SJCRH30 (cell line): ENCODE results near the gene CYB5R4. TPM values are rescaled to one million over a fixed set of nuclear protein-coding genes. Genes with fewer than 3 reads are reported as not detected.

Experiments used
- DNase-seq, 2 experiments: peaks; one replicate each; pipeline ENCODE4 v3.0.0-alpha.2; 2015 to 2020
- H3K27ac ChIP-seq: fragments of 250-450 bp; sonication (Bioruptor Pico); 2 replicates; pipeline ENCODE4 v1.5.1; 2020; ENCODE audit warnings: mild to moderate bottlenecking, moderate library complexity
- H3K27me3 ChIP-seq: fragments of 250-450 bp; sonication (Bioruptor Pico); 2 replicates; pipeline ENCODE4 v1.5.1; 2020; ENCODE audit warnings: mild to moderate bottlenecking, moderate library complexity
- H3K36me3 ChIP-seq: fragments of 250-450 bp; sonication (Bioruptor Pico); 2 replicates; pipeline ENCODE4 v1.5.1; 2020; ENCODE audit warnings: mild to moderate bottlenecking, moderate library complexity
- H3K4me1 ChIP-seq: fragments of 250-450 bp; sonication (Bioruptor Pico); 2 replicates; pipeline ENCODE4 v1.5.1; 2020; ENCODE audit warnings: mild to moderate bottlenecking, moderate library complexity
- H3K4me3 ChIP-seq: fragments of 250-450 bp; sonication (Bioruptor Pico); 2 replicates; pipeline ENCODE4 v1.5.1; 2020; ENCODE audit warnings: mild to moderate bottlenecking, moderate library complexity
- H3K9me3 ChIP-seq: fragments of 250-450 bp; sonication (Bioruptor Pico); replicated peaks from 2 replicates; pipeline ENCODE4 v1.5.1; 2020; ENCODE audit warnings: mild to moderate bottlenecking, moderate library complexity
- total RNA-seq: library from RNA; depleted of rRNA; stranded (reverse); fragments of >200 nt; shearing (Covaris generic); gene quantifications from 2 replicates; pipeline ENCODE4 v1.2.3, GENCODE V29; 2014; rRNA removed

The CYB5R4 gene
- total RNA-seq, 1 experiment from 2014 or later, result 18.9 TPM

GRCh38 chr6:84013354-84013753 lies 153.9 kb downstream of the CYB5R4 start:
- no peaks in the 10 kb centered on the region for H3K36me3 ChIP-seq
- H3K27ac ChIP-seq, result no peak overlapping the region
- H3K4me3 ChIP-seq, result no peak overlapping the region
- DNase-seq, result no peak
- no peaks in the 10 kb centered on the region for H3K27me3 ChIP-seq
- no peaks in the 10 kb centered on the region for H3K9me3 ChIP-seq
- no peaks in the 10 kb centered on the region for H3K4me1 ChIP-seq

- H3K27ac ChIP-seq, result no peak overlapping the region
- no peaks in the 10 kb centered on the region for H3K36me3 ChIP-seq
- no peak for DNase-seq
- H3K9me3 ChIP-seq, result no peaks in the 10 kb centered on the region
- H3K4me3 ChIP-seq, result no peak overlapping the region
- no peaks in the 10 kb centered on the region for H3K27me3 ChIP-seq
- no peaks in the 10 kb centered on the region for H3K4me1 ChIP-seq
Observed at GRCh38 chr6:84013931-84014330, 154.4 kb downstream of the CYB5R4 start.

- Histone ChIP-seq H3K27me3 (no peaks in the 10 kb centered on the region), H3K9me3 (no peaks in the 10 kb centered on the region), H3K36me3 (no peaks in the 10 kb centered on the region), H3K4me1 (peaks cover 5% of the 10 kb centered on the region), H3K4me3 (no peak overlapping the region), H3K27ac (no peak overlapping the region)
- no peak for DNase-seq
Observed at GRCh38 chr6:84016029-84016428, 156.5 kb downstream of the CYB5R4 start.

Other genes with a start within 250 kb of the CYB5R4 start
- gene SNAP91, start 150.6 kb upstream of the CYB5R4 start, total RNA-seq, result not detected in 2 replicates
- gene RIPPLY2, start 6.3 kb upstream of the CYB5R4 start, total RNA-seq, result 0.06 and 0.15 TPM in 2 replicates
- gene MRAP2, start 174.1 kb downstream of the CYB5R4 start, total RNA-seq, result 18.3 and 20.3 TPM in 2 replicates